Astrocyte (in vitro differentiated cells and primary cell): Measurements from ENCODE around the gene OPCML.

ENCODE experiments used
- EZH2 ChIP-seq: IDR thresholded peaks from 2 replicates; pipeline ENCODE4 v1.6.1; 2012; ENCODE audit warnings: mild to moderate bottlenecking, low read length, inconsistent platforms; ENCODE audit not compliant: insufficient read depth
- TF ChIP-seq, protein P1 (sequence below): IDR thresholded peaks from 2 replicates; pipeline ENCODE4 v1.5.1; 2011; ENCODE audit warnings: low read depth, mild to moderate bottlenecking, inconsistent platforms, low read length, moderate library complexity; ENCODE audit not compliant: insufficient read depth

DNA sequence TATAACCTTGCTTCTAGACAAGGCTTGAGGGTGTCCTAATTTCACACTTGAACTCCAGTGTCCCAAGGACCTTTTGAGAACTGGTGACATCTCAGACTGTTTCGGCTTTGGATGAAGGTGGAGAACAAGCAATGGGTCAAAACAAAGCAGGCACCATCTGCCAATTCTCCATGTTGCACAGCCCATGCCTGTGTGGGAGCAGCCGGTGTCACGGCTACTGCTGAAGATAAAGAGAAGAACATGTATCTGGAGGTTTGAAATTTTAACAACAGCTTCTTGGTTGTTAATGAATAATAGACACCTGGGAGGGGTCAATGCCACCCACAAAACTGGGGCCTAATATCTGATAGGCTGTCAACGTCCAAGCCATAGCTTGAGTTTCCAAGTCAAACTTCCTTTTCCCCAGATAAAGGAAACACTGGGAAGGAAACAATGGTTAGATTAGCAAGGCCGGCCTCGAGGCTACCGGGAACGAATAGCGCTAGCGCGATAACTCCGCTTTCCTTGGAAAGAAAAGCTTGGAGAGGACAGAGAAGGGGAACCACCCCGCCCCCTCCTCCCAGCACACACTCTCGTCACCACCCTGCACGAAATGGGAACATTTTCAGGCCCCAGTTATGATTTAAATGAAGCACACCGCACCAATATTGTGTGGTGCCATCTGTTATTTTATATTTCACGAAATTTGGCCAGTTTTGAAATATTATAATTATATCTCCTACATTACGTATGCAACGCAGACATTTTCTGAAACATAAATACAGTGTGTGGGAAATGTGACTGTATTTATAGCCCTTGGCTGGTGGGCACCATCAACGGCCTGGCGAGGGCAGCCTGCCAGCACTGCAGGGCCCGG, 21.8 kb upstream of the OPCML start:
- TF ChIP-seq, protein P1, sequence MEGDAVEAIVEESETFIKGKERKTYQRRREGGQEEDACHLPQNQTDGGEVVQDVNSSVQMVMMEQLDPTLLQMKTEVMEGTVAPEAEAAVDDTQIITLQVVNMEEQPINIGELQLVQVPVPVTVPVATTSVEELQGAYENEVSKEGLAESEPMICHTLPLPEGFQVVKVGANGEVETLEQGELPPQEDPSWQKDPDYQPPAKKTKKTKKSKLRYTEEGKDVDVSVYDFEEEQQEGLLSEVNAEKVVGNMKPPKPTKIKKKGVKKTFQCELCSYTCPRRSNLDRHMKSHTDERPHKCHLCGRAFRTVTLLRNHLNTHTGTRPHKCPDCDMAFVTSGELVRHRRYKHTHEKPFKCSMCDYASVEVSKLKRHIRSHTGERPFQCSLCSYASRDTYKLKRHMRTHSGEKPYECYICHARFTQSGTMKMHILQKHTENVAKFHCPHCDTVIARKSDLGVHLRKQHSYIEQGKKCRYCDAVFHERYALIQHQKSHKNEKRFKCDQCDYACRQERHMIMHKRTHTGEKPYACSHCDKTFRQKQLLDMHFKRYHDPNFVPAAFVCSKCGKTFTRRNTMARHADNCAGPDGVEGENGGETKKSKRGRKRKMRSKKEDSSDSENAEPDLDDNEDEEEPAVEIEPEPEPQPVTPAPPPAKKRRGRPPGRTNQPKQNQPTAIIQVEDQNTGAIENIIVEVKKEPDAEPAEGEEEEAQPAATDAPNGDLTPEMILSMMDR, result no peak
- no peak for TF ChIP-seq EZH2
